ENCODE results near the gene HNRNPLL. TPM values are rescaled to one million over a fixed set of nuclear protein-coding genes. Genes with fewer than 3 reads are reported as not detected.

Gene HNRNPLL
- total and polyA plus RNA-seq, 2 of the 13 experiments (the other 11 are each of a cell fraction or from before 2014, with no cell fraction given), result 49.4 to 103 TPM

DNA sequence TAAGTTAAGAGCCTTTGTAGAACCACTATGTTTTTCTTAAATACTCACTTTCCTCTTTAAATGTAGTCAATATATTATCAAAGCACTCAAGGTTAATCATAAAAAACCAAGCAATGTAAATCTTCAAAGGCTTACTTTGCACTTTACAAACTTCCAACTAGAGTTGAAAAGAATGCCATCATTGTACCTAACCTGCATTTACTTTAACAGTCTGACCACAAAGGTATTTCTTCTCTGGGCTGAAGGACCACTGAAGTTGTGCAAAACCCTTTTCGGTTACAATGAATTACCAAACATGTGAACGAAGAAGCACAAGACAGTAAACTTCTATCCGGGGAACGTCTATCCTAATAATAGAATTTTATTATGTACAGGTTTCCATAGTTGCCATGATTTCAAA lies 3.0 kb downstream of the HNRNPLL start (continued):
- TF ChIP-seq, protein P1, sequence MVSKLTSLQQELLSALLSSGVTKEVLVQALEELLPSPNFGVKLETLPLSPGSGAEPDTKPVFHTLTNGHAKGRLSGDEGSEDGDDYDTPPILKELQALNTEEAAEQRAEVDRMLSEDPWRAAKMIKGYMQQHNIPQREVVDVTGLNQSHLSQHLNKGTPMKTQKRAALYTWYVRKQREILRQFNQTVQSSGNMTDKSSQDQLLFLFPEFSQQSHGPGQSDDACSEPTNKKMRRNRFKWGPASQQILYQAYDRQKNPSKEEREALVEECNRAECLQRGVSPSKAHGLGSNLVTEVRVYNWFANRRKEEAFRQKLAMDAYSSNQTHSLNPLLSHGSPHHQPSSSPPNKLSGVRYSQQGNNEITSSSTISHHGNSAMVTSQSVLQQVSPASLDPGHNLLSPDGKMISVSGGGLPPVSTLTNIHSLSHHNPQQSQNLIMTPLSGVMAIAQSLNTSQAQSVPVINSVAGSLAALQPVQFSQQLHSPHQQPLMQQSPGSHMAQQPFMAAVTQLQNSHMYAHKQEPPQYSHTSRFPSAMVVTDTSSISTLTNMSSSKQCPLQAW (CRISPR knock-in tag; IDR thresholded peaks at IDR 0.05), result no peak
- TF ChIP-seq ZNF772 (CRISPR knock-in tag; IDR thresholded peaks at IDR 0.05) (no peak), ZNF430 (CRISPR knock-in tag; IDR thresholded peaks at IDR 0.05) (no peak), ZFYVE20 (CRISPR knock-in tag; IDR thresholded peaks at IDR 0.05; ENCODE audit: borderline replicate concordance, low read depth) (no peak), EED (CRISPR knock-in tag; IDR thresholded peaks at IDR 0.05) (no peak), NFYC (CRISPR knock-in tag; IDR thresholded peaks at IDR 0.05) (0 out of 2 replicates have a peak, but pooled peaks have one; percentile 9), ZNF383 (CRISPR knock-in tag; IDR thresholded peaks at IDR 0.05; ENCODE audit: borderline replicate concordance) (no peak), DR1 (CRISPR knock-in tag; IDR thresholded peaks at IDR 0.05) (no peak), CHCHD3 (CRISPR knock-in tag; IDR thresholded peaks at IDR 0.05) (no peak), ZNF766 (CRISPR knock-in tag; IDR thresholded peaks at IDR 0.05; ENCODE audit: borderline replicate concordance) (no peak), TCF7 (IDR thresholded peaks at IDR 0.05; ENCODE audit: low read depth) (peak; percentile 91), HIVEP1 (CRISPR knock-in tag; IDR thresholded peaks at IDR 0.05) (no peak), KDM4B (CRISPR knock-in tag; IDR thresholded peaks at IDR 0.05) (no peak), ZNF850 (CRISPR knock-in tag; conservative IDR thresholded peaks at IDR 0.05) (no peak), ZNF484 (CRISPR knock-in tag; IDR thresholded peaks at IDR 0.05; ENCODE audit: borderline replicate concordance, low read depth) (no peak), CC2D1A (CRISPR knock-in tag; IDR thresholded peaks at IDR 0.05) (no peak), PITX1 (CRISPR knock-in tag; IDR thresholded peaks at IDR 0.05) (no peak), TGIF2 (CRISPR knock-in tag; IDR thresholded peaks at IDR 0.05) (peak; percentile 83), TOE1 (CRISPR knock-in tag; IDR thresholded peaks at IDR 0.05) (no peak)
- TF ChIP-seq, protein P2, sequence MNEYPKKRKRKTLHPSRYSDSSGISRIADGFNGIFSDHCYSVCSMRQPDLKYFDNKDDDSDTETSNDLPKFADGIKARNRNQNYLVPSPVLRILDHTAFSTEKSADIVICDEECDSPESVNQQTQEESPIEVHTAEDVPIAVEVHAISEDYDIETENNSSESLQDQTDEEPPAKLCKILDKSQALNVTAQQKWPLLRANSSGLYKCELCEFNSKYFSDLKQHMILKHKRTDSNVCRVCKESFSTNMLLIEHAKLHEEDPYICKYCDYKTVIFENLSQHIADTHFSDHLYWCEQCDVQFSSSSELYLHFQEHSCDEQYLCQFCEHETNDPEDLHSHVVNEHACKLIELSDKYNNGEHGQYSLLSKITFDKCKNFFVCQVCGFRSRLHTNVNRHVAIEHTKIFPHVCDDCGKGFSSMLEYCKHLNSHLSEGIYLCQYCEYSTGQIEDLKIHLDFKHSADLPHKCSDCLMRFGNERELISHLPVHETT (CRISPR knock-in tag; conservative IDR thresholded peaks at IDR 0.05), result no peak
- TF ChIP-seq, protein P3, sequence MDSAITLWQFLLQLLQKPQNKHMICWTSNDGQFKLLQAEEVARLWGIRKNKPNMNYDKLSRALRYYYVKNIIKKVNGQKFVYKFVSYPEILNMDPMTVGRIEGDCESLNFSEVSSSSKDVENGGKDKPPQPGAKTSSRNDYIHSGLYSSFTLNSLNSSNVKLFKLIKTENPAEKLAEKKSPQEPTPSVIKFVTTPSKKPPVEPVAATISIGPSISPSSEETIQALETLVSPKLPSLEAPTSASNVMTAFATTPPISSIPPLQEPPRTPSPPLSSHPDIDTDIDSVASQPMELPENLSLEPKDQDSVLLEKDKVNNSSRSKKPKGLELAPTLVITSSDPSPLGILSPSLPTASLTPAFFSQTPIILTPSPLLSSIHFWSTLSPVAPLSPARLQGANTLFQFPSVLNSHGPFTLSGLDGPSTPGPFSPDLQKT (CRISPR knock-in tag; IDR thresholded peaks at IDR 0.05; ENCODE audit: borderline replicate concordance), result no peak
- TF ChIP-seq, protein P4, sequence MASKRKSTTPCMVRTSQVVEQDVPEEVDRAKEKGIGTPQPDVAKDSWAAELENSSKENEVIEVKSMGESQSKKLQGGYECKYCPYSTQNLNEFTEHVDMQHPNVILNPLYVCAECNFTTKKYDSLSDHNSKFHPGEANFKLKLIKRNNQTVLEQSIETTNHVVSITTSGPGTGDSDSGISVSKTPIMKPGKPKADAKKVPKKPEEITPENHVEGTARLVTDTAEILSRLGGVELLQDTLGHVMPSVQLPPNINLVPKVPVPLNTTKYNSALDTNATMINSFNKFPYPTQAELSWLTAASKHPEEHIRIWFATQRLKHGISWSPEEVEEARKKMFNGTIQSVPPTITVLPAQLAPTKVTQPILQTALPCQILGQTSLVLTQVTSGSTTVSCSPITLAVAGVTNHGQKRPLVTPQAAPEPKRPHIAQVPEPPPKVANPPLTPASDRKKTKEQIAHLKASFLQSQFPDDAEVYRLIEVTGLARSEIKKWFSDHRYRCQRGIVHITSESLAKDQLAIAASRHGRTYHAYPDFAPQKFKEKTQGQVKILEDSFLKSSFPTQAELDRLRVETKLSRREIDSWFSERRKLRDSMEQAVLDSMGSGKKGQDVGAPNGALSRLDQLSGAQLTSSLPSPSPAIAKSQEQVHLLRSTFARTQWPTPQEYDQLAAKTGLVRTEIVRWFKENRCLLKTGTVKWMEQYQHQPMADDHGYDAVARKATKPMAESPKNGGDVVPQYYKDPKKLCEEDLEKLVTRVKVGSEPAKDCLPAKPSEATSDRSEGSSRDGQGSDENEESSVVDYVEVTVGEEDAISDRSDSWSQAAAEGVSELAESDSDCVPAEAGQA (IDR thresholded peaks at IDR 0.05; ENCODE audit: low read depth), result no peak
- TF ChIP-seq, protein P4 (CRISPR knock-in tag; IDR thresholded peaks at IDR 0.05; ENCODE audit: borderline replicate concordance), result 0 out of 2 replicates have a peak, but pooled peaks have one; percentile 19
